ENCODE results near the gene CHP1.
A peak's percentile ranks its signal among the peaks of the same experiment; 100 is the strongest.

- TF ChIP-seq, protein P1, sequence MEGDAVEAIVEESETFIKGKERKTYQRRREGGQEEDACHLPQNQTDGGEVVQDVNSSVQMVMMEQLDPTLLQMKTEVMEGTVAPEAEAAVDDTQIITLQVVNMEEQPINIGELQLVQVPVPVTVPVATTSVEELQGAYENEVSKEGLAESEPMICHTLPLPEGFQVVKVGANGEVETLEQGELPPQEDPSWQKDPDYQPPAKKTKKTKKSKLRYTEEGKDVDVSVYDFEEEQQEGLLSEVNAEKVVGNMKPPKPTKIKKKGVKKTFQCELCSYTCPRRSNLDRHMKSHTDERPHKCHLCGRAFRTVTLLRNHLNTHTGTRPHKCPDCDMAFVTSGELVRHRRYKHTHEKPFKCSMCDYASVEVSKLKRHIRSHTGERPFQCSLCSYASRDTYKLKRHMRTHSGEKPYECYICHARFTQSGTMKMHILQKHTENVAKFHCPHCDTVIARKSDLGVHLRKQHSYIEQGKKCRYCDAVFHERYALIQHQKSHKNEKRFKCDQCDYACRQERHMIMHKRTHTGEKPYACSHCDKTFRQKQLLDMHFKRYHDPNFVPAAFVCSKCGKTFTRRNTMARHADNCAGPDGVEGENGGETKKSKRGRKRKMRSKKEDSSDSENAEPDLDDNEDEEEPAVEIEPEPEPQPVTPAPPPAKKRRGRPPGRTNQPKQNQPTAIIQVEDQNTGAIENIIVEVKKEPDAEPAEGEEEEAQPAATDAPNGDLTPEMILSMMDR (IDR thresholded peaks at IDR 0.05), result no peak
- TF ChIP-seq, protein P2, sequence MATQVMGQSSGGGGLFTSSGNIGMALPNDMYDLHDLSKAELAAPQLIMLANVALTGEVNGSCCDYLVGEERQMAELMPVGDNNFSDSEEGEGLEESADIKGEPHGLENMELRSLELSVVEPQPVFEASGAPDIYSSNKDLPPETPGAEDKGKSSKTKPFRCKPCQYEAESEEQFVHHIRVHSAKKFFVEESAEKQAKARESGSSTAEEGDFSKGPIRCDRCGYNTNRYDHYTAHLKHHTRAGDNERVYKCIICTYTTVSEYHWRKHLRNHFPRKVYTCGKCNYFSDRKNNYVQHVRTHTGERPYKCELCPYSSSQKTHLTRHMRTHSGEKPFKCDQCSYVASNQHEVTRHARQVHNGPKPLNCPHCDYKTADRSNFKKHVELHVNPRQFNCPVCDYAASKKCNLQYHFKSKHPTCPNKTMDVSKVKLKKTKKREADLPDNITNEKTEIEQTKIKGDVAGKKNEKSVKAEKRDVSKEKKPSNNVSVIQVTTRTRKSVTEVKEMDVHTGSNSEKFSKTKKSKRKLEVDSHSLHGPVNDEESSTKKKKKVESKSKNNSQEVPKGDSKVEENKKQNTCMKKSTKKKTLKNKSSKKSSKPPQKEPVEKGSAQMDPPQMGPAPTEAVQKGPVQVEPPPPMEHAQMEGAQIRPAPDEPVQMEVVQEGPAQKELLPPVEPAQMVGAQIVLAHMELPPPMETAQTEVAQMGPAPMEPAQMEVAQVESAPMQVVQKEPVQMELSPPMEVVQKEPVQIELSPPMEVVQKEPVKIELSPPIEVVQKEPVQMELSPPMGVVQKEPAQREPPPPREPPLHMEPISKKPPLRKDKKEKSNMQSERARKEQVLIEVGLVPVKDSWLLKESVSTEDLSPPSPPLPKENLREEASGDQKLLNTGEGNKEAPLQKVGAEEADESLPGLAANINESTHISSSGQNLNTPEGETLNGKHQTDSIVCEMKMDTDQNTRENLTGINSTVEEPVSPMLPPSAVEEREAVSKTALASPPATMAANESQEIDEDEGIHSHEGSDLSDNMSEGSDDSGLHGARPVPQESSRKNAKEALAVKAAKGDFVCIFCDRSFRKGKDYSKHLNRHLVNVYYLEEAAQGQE (IDR thresholded peaks at IDR 0.05), result no peak
- TF ChIP-seq CHD2 (IDR thresholded peaks at IDR 0.05; ENCODE audit: low read length, partially characterized antibody) (no peak), EP300 (IDR thresholded peaks at IDR 0.05) (no peak), RFX5 (IDR thresholded peaks at IDR 0.05) (no peak), SMC3 (IDR thresholded peaks at IDR 0.05) (no peak), ELK1 (IDR thresholded peaks at IDR 0.05; ENCODE audit: low read depth, low read length) (no peak), POLR2A (IDR thresholded peaks at IDR 0.05; ENCODE audit: low read length) (peak; percentile 70), RAD21 (conservative IDR thresholded peaks at IDR 0.05 in 1 of 2, IDR thresholded peaks at IDR 0.05 in 1 of 2) (no peak)
Measured at GRCh38 chr15:41283653-41284426, 52.8 kb downstream of the CHP1 start.
